Fibroblast of villous mesenchyme (primary cell): ENCODE data around the gene TTC9B. TPM values are rescaled to one million over a fixed set of nuclear protein-coding genes. Genes with fewer than 3 reads are reported as not detected.

Experiments
- DNase-seq: peaks from one replicate; pipeline ENCODE4 v3.0.0-alpha.2; 2010; ENCODE audit warnings: low read depth
- H3K4me3 ChIP-seq: 2 replicates; pipeline ENCODE4 v1.5.1; 2011; ENCODE audit warnings: low read depth, mild to moderate bottlenecking, low read length
- CTCF ChIP-seq: IDR thresholded peaks from 2 replicates; pipeline ENCODE4 v1.5.1; 2012; ENCODE audit warnings: low read depth, mild to moderate bottlenecking, low read length; ENCODE audit not compliant: insufficient read depth
- total RNA-seq: library from RNA; depleted of rRNA; stranded (reverse); fragments of >200 nt; gene quantifications from 2 replicates; pipeline ENCODE4 v1.2.3, GENCODE V29; 2012

Gene TTC9B
- total RNA-seq, 1 donor = not detected

GRCh38 chr19:40243181-40243580 is 25.0 kb upstream of the TTC9B start:
- TF ChIP-seq CTCF = no peak
- no peak overlapping the region for H3K4me3 ChIP-seq
- no peak for DNase-seq

GRCh38 chr19:40242480-40242879 is 24.3 kb upstream of the TTC9B start:
- no peak for TF ChIP-seq CTCF
- no peak overlapping the region for H3K4me3 ChIP-seq
- DNase-seq = no peak

- no peak for TF ChIP-seq CTCF
- H3K4me3 ChIP-seq = no peak overlapping the region
- no peak for DNase-seq
These were observed 23.7 kb upstream of the TTC9B start for GRCh38 chr19:40241809-40242384.

- TF ChIP-seq CTCF = no peak
- no peak for DNase-seq
- no peak overlapping the region for H3K4me3 ChIP-seq
These were observed 23.1 kb upstream of the TTC9B start for GRCh38 chr19:40241125-40241808.

- no peak for TF ChIP-seq CTCF
- DNase-seq = no peak
These were observed 22.1 kb upstream of the TTC9B start for GRCh38 chr19:40240332-40240731.

GRCh38 chr19:40239415-40240226 is 21.4 kb upstream of the TTC9B start:
- DNase-seq = no peak
- TF ChIP-seq CTCF = no peak
- H3K4me3 ChIP-seq = no peak overlapping the region

More at GRCh38 chr19:40240332-40240731, 22.1 kb upstream of the TTC9B start:
- H3K4me3 ChIP-seq = no peak overlapping the region
